Mesendoderm (in vitro differentiated cells): ENCODE data around the gene MYO1C.
"Not testable (repeated sequence)": the region's sequence is repeated elsewhere in the genome, so short reads cannot be mapped to it uniquely, and the experiment has no call there.

Experiments
- DNase-seq: peaks from one replicate; pipeline ENCODE4 v3.0.0; 2013
- H2AK5ac ChIP-seq: 2 replicates; pipeline ENCODE4 v1.6.1; 2013; ENCODE audit warnings: low read length, inconsistent platforms
- H2BK120ac ChIP-seq: 2 replicates; pipeline ENCODE4 v1.6.1; 2013; ENCODE audit warnings: low read depth, mild to moderate bottlenecking, low read length, moderate library complexity, mixed read lengths
- H2BK15ac ChIP-seq: replicated peaks from 2 replicates; pipeline ENCODE4 v1.6.1; 2013; ENCODE audit warnings: low read depth, mild to moderate bottlenecking, moderate library complexity
- H2BK5ac ChIP-seq: 2 replicates; pipeline ENCODE4 v1.6.1; 2013; ENCODE audit warnings: low read length, inconsistent platforms
- H3K18ac ChIP-seq: 2 replicates; pipeline ENCODE4 v1.6.1; 2013; ENCODE audit warnings: mild to moderate bottlenecking, low read length, mixed read lengths
- H3K23ac ChIP-seq: one replicate; pipeline ENCODE4 v1.6.1; 2013; ENCODE audit warnings: low read length
- H3K27ac ChIP-seq: 2 replicates; pipeline ENCODE4 v1.5.1; 2013; ENCODE audit warnings: low read depth, mild to moderate bottlenecking, inconsistent platforms, low read length, moderate library complexity
- H3K27me3 ChIP-seq: 2 replicates; pipeline ENCODE4 v1.6.1; 2013; ENCODE audit warnings: low read length, control low read depth, mild to moderate bottlenecking, inconsistent platforms; ENCODE audit not compliant: insufficient read depth, poor library complexity
- H3K36me3 ChIP-seq: 2 replicates; pipeline ENCODE4 v1.6.1; 2013; ENCODE audit warnings: low read length, inconsistent platforms; ENCODE audit not compliant: control insufficient read depth, insufficient read depth
- H3K4ac ChIP-seq: one replicate; pipeline ENCODE4 v1.6.1; 2013; ENCODE audit warnings: low read depth, mild to moderate bottlenecking, low read length, moderate library complexity
- H3K4me1 ChIP-seq: 2 replicates; pipeline ENCODE4 v1.6.1; 2013; ENCODE audit warnings: low read depth, low read length, inconsistent platforms; ENCODE audit not compliant: control insufficient read depth
- H3K4me2 ChIP-seq: 2 replicates; pipeline ENCODE4 v1.6.1; 2013; ENCODE audit warnings: low read length
- H3K4me3 ChIP-seq: 2 replicates; pipeline ENCODE4 v1.5.1; 2013; ENCODE audit warnings: mild to moderate bottlenecking, low read length
- H3K56ac ChIP-seq: one replicate; pipeline ENCODE4 v1.6.1; 2013; ENCODE audit warnings: low read length
- H3K79me1 ChIP-seq: 2 replicates; pipeline ENCODE4 v1.6.1; 2013; ENCODE audit warnings: low read length, inconsistent platforms
- H3K79me2 ChIP-seq: 2 replicates; pipeline ENCODE4 v1.6.1; 2013; ENCODE audit warnings: mild to moderate bottlenecking, low read length; ENCODE audit not compliant: control insufficient read depth, insufficient read depth
- H3K9ac ChIP-seq: 2 replicates; pipeline ENCODE4 v1.6.1; 2013; ENCODE audit warnings: low read length, inconsistent platforms
- H4K5ac ChIP-seq: one replicate; pipeline ENCODE4 v1.6.1; 2013; ENCODE audit warnings: low read length
- H4K8ac ChIP-seq: one replicate; pipeline ENCODE4 v1.6.1; 2013; ENCODE audit warnings: low read depth, mild to moderate bottlenecking, control low read depth, low read length, moderate library complexity
- WGBS: extraction: QIAGEN DNeasy Blood & Tissue Kit; methylation state at CpG from one replicate; pipeline ENCODE4 v1.1.7; 2013; ENCODE audit warnings: low lambda C conversion rate, missing lambda C conversion rate; ENCODE audit not compliant: insufficient coverage; ENCODE audit errors: extremely low coverage; 5-methylcytosine and 5-hydroxymethylcytosine counted together

The MYO1C gene

GRCh38 chr17:1420981-1421380 is 71.5 kb downstream of the MYO1C start:
- no peak overlapping the region for H3K4ac ChIP-seq
- no peak overlapping the region for H2BK120ac ChIP-seq
- H3K4me3 ChIP-seq, result no peak overlapping the region
- no peak overlapping the region for H3K56ac ChIP-seq
- peaks cover 12% of the 10 kb centered on the region for H3K36me3 ChIP-seq
- H3K23ac ChIP-seq, result no peak overlapping the region
- no peak overlapping the region for H3K18ac ChIP-seq
- H4K8ac ChIP-seq, result no peak overlapping the region
- no peak overlapping the region for H4K5ac ChIP-seq
- no peak for DNase-seq
- peaks cover 11% of the 10 kb centered on the region for H3K79me1 ChIP-seq
- H2AK5ac ChIP-seq, result no peak overlapping the region
- H3K9ac ChIP-seq, result no peak overlapping the region
- no peak overlapping the region for H3K27ac ChIP-seq
- no peak overlapping the region for H2BK5ac ChIP-seq
- H3K27me3 ChIP-seq, result no peaks in the 10 kb centered on the region
- no peak overlapping the region for H2BK15ac ChIP-seq
- H3K79me2 ChIP-seq, result peaks cover 5% of the 10 kb centered on the region
- WGBS, result no CpG with 5 or more reads among the region's 2 CpGs
- H3K4me2 ChIP-seq, result no peak overlapping the region
- no peaks in the 10 kb centered on the region for H3K4me1 ChIP-seq

GRCh38 chr17:1420163-1420562 is 72.3 kb downstream of the MYO1C start:
- H2BK5ac ChIP-seq, result no peak overlapping the region
- H3K9ac ChIP-seq, result no peak overlapping the region
- no peak overlapping the region for H3K4me2 ChIP-seq
- no peak overlapping the region for H2AK5ac ChIP-seq
- H3K79me1 ChIP-seq, result peaks cover 6% of the 10 kb centered on the region
- H4K8ac ChIP-seq, result no peak overlapping the region
- H2BK120ac ChIP-seq, result no peak overlapping the region
- H3K4ac ChIP-seq, result no peak overlapping the region
- DNase-seq, result no peak
- H3K23ac ChIP-seq, result no peak overlapping the region
- WGBS, result no CpG with 5 or more reads among the region's 11 CpGs
- H2BK15ac ChIP-seq, result no peak overlapping the region
- H3K56ac ChIP-seq, result no peak overlapping the region
- no peaks in the 10 kb centered on the region for H3K4me1 ChIP-seq
- no peak overlapping the region for H3K27ac ChIP-seq
- no peaks in the 10 kb centered on the region for H3K27me3 ChIP-seq
- H3K4me3 ChIP-seq, result no peak overlapping the region
- no peak overlapping the region for H3K18ac ChIP-seq
- H3K79me2 ChIP-seq, result peaks cover 2% of the 10 kb centered on the region
- H3K36me3 ChIP-seq, result peaks cover 8% of the 10 kb centered on the region
- no peak overlapping the region for H4K5ac ChIP-seq

GRCh38 chr17:1418476-1418875 is 74.0 kb downstream of the MYO1C start:
- not testable (repeated sequence) for DNase-seq, H3K79me1 ChIP-seq, H3K9ac ChIP-seq, H3K36me3 ChIP-seq, H4K8ac ChIP-seq, H2BK15ac ChIP-seq, H2BK5ac ChIP-seq, H4K5ac ChIP-seq, H3K4ac ChIP-seq, H3K27me3 ChIP-seq, H3K23ac ChIP-seq, H3K18ac ChIP-seq, H3K4me3 ChIP-seq, H3K56ac ChIP-seq, H3K4me2 ChIP-seq, H3K4me1 ChIP-seq, H2AK5ac ChIP-seq, H3K27ac ChIP-seq, H3K79me2 ChIP-seq, H2BK120ac ChIP-seq
- no CpG with 5 or more reads among the region's 10 CpGs for WGBS

- H2BK15ac ChIP-seq, result no peak overlapping the region
- WGBS, result no CpG with 5 or more reads among the region's 5 CpGs
- H3K56ac ChIP-seq, result no peak overlapping the region
- no peak overlapping the region for H2BK120ac ChIP-seq
- H4K5ac ChIP-seq, result no peak overlapping the region
- H3K23ac ChIP-seq, result no peak overlapping the region
- no peak overlapping the region for H3K9ac ChIP-seq
- H3K4me2 ChIP-seq, result no peak overlapping the region
- no peak overlapping the region for H3K18ac ChIP-seq
- DNase-seq, result no peak
- H3K4me3 ChIP-seq, result no peak overlapping the region
- H3K36me3 ChIP-seq, result peaks cover 2% of the 10 kb centered on the region
- H3K79me2 ChIP-seq, result no peaks in the 10 kb centered on the region
- H3K4ac ChIP-seq, result no peak overlapping the region
- H4K8ac ChIP-seq, result no peak overlapping the region
- no peaks in the 10 kb centered on the region for H3K79me1 ChIP-seq
- H3K4me1 ChIP-seq, result no peaks in the 10 kb centered on the region
- H3K27ac ChIP-seq, result no peak overlapping the region
- H2AK5ac ChIP-seq, result no peak overlapping the region
- no peaks in the 10 kb centered on the region for H3K27me3 ChIP-seq
- H2BK5ac ChIP-seq, result no peak overlapping the region
Observed at GRCh38 chr17:1416414-1416813, 76.1 kb downstream of the MYO1C start.

- Histone ChIP-seq H3K56ac (no peak overlapping the region), H3K4me1 (no peaks in the 10 kb centered on the region)
Observed at GRCh38 chr17:1414634-1415033, 77.9 kb downstream of the MYO1C start.

More at GRCh38 chr17:1414634-1415033, 77.9 kb downstream of the MYO1C start:
- no peak overlapping the region for H2BK5ac ChIP-seq
- no peak overlapping the region for H2BK15ac ChIP-seq
- H3K9ac ChIP-seq, result no peak overlapping the region
- H3K23ac ChIP-seq, result no peak overlapping the region
- no peak for DNase-seq
- H4K5ac ChIP-seq, result no peak overlapping the region
- H3K27ac ChIP-seq, result no peak overlapping the region
- H3K4ac ChIP-seq, result no peak overlapping the region
- H3K36me3 ChIP-seq, result no peaks in the 10 kb centered on the region
- WGBS, result no CpG with 5 or more reads among the region's 10 CpGs
- H4K8ac ChIP-seq, result no peak overlapping the region
- H3K27me3 ChIP-seq, result no peaks in the 10 kb centered on the region
- no peak overlapping the region for H3K4me2 ChIP-seq
- H3K4me3 ChIP-seq, result no peak overlapping the region
- H3K79me1 ChIP-seq, result no peaks in the 10 kb centered on the region
- H3K79me2 ChIP-seq, result no peaks in the 10 kb centered on the region
- no peak overlapping the region for H2AK5ac ChIP-seq
- no peak overlapping the region for H2BK120ac ChIP-seq
- no peak overlapping the region for H3K18ac ChIP-seq
